A673 (cell line): ENCODE results near the gene BEAN1. TPM values are rescaled to one million over a fixed set of nuclear protein-coding genes. Genes with fewer than 3 reads are reported as not detected.
A peak's percentile ranks its signal among the peaks of the same experiment; 100 is the strongest.
"Not testable (repeated sequence)": the region's sequence is repeated elsewhere in the genome, so short reads cannot be mapped to it uniquely, and the experiment has no call there.

Source experiments
- BruUV-seq: library from RNA; stranded (reverse); fragments of 400-500 nt; replicated peaks from 2 replicates; lab custom pipeline; 2021; lab: Mats Ljungman, UMichigan
- CTCF ChIA-PET: fragments of 300-600 bp; sonication (Branson Sonifier 250); formaldehyde crosslinking; loops from one replicate; lab custom pipeline; 2022; ENCODE audit warnings: antibody characterized with exemption; lab: Charles Lee
- POLR2A ChIA-PET: fragments of 300-600 bp; sonication (Branson Sonifier 250); formaldehyde crosslinking; loops from one replicate; lab custom pipeline; 2022; ENCODE audit warnings: antibody characterized with exemption; ENCODE audit not compliant: low non-redundant PET; lab: Charles Lee
- DNase-seq: peaks from one replicate; pipeline ENCODE4 v3.0.0-alpha.2; 2015; ENCODE audit warnings: low spot score
- H3K27ac ChIP-seq: fragments of 200-600 bp; sonication (generic); 2 replicates; pipeline ENCODE4 v1.5.1; 2016; ENCODE audit warnings: mixed run types, low read depth, mild to moderate bottlenecking, mixed read lengths, antibody characterized with exemption, low read length; ENCODE audit not compliant: poor library complexity, severe bottlenecking
- H3K27me3 ChIP-seq: fragments of 200-600 bp; sonication (generic); replicated peaks from 2 replicates; pipeline ENCODE4 v1.6.1; 2017; ENCODE audit warnings: mixed run types, low read depth, mild to moderate bottlenecking, mixed read lengths, antibody characterized with exemption, low read length; ENCODE audit not compliant: insufficient read depth, poor library complexity
- H3K36me3 ChIP-seq: fragments of 200-600 bp; sonication (generic); 2 replicates; pipeline ENCODE4 v1.6.1; 2016; ENCODE audit warnings: mixed run types, mild to moderate bottlenecking, mixed read lengths, antibody characterized with exemption, low read length; ENCODE audit not compliant: insufficient read depth, poor library complexity, severe bottlenecking
- H3K4me1 ChIP-seq: fragments of 200-600 bp; sonication (generic); 2 replicates; pipeline ENCODE4 v1.6.1; 2017; ENCODE audit warnings: mixed run types, mild to moderate bottlenecking, mixed read lengths, antibody characterized with exemption, low read length; ENCODE audit not compliant: insufficient read depth, poor library complexity, severe bottlenecking
- H3K4me3 ChIP-seq: fragments of 200-600 bp; sonication (generic); 2 replicates; pipeline ENCODE4 v1.5.1; 2016; ENCODE audit warnings: low read depth, mixed run types, mild to moderate bottlenecking, mixed read lengths, low read length; ENCODE audit not compliant: poor library complexity, severe bottlenecking
- H3K9me3 ChIP-seq: fragments of 200-600 bp; sonication (generic); 2 replicates; pipeline ENCODE4 v1.6.1; 2016; ENCODE audit warnings: mixed run types, low read depth, mild to moderate bottlenecking, mixed read lengths, antibody characterized with exemption, low read length; ENCODE audit not compliant: poor library complexity, severe bottlenecking
- EZH2 ChIP-seq: fragments of 200-600 bp; sonication (generic); IDR thresholded peaks from 2 replicates; pipeline ENCODE4 v1.6.1; 2017; ENCODE audit warnings: borderline replicate concordance, low read depth, mild to moderate bottlenecking, mixed read lengths, antibody characterized with exemption, low read length; ENCODE audit not compliant: poor library complexity, severe bottlenecking
- intact Hi-C: fragments of 100-400 bp; cut with micrococcal nuclease; formaldehyde crosslinking; loops from one replicate; pipeline ENCODE4 v1.10.0; 2022; ENCODE audit not compliant: unreplicated experiment
- total RNA-seq: library from RNA; stranded (reverse); gene quantifications from 2 replicates; pipeline ENCODE4 v1.2.3, GENCODE V29; 2021
- TF ChIP-seq, protein P1 (sequence below): fragments of 300-800, 200-600 bp; sonication (generic); conservative IDR thresholded peaks from 2 replicates; pipeline ENCODE4 v1.5.1; 2017; ENCODE audit warnings: low read depth, mild to moderate bottlenecking, antibody characterized with exemption, low read length, moderate library complexity, mixed read lengths

The BEAN1 gene
- total RNA-seq, 1 experiment from 2014 or later, result not detected

DNA sequence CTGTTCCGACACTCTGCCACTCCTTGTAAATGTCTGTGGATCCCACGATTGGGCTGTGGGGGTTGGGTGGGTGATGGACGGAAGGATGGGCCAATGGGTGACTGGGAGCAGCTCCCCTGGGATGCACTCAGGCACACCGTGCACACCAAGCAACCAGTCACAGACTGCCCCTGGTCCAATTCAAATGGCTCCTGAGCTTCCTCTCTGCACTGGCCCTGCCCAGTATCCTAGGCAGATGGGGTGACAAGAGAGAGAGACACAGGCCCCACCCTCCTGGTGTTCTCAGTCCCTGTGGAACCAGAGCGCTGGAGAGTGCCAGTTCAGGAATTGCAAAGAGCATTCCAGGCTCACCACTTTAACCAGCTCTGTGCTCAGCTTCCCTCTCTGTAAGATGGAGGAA lies 32.8 kb downstream of the BEAN1 start:
- Histone ChIP-seq H3K9me3 (no peaks in the 10 kb centered on the region), H3K27me3 (peaks cover 9% of the 10 kb centered on the region), H3K4me1 (no peaks in the 10 kb centered on the region), H3K27ac (no peak overlapping the region), H3K4me3 (no peak overlapping the region), H3K36me3 (no peaks in the 10 kb centered on the region)
- no peak for DNase-seq
- ChIA-PET POLR2A (no interaction called here), CTCF (no interaction called here)
- no peak for TF ChIP-seq EZH2
- TF ChIP-seq, protein P1, sequence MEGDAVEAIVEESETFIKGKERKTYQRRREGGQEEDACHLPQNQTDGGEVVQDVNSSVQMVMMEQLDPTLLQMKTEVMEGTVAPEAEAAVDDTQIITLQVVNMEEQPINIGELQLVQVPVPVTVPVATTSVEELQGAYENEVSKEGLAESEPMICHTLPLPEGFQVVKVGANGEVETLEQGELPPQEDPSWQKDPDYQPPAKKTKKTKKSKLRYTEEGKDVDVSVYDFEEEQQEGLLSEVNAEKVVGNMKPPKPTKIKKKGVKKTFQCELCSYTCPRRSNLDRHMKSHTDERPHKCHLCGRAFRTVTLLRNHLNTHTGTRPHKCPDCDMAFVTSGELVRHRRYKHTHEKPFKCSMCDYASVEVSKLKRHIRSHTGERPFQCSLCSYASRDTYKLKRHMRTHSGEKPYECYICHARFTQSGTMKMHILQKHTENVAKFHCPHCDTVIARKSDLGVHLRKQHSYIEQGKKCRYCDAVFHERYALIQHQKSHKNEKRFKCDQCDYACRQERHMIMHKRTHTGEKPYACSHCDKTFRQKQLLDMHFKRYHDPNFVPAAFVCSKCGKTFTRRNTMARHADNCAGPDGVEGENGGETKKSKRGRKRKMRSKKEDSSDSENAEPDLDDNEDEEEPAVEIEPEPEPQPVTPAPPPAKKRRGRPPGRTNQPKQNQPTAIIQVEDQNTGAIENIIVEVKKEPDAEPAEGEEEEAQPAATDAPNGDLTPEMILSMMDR, result no peak
- no TSS peak for BruUV-seq
- intact Hi-C loops, result no loop called here

DNA sequence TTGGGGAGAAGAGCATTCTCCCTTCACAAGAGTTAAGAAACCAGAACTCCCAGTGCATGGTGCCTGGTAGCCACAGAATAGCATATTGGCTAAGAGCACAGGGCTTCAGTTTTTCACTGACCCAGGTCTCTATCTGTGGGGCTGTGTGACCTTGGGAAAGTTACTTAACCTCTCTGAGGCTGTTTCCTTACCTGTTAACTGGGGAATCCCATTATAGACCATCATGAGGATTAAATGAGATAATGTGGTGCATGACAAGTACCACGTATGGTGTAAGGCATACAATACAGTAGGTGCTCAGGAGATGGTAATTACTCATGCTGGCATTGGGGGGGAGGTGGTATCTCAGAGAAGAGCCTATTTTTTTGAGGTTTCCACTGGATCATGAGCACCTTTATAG lies 33.6 kb downstream of the BEAN1 start:
- no peaks in the 10 kb centered on the region for H3K9me3 ChIP-seq
- no peak for TF ChIP-seq EZH2
- TF ChIP-seq, protein P1, result no peak
- CTCF ChIA-PET, result no interaction called here
- intact Hi-C loops, result no loop called here
- H3K4me3 ChIP-seq, result no peak overlapping the region
- H3K36me3 ChIP-seq, result no peaks in the 10 kb centered on the region
- no peak for DNase-seq
- POLR2A ChIA-PET, result interaction anchor here (0.6 kb wide), 1 partner anchor 10 kb away, joined by 8 read pairs; no protein-coding TSS in a partner anchor
- H3K27ac ChIP-seq, result no peak overlapping the region
- H3K27me3 ChIP-seq, result peaks cover 9% of the 10 kb centered on the region
- no peaks in the 10 kb centered on the region for H3K4me1 ChIP-seq
- no TSS peak for BruUV-seq

DNA sequence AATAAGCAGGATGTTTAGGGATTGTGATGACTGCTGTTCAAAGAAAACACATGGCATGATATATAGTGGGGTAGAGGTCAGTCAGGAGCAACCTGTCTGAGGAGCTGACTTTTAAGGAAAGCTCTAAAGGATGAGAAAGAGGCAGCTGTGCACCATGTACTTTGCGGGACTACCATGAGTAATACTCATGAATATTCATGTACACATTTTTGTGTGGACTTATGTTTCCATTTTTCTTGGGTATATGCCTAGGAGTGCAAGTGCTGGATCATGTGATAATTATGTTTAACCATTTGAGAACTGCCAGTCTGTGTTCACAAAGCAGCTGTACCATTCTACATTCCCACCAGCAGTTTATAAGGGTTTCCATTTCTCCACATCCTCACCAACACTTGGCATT lies 35.8 kb downstream of the BEAN1 start:
- Histone ChIP-seq H3K4me3 (no peak overlapping the region), H3K36me3 (no peaks in the 10 kb centered on the region), H3K9me3 (no peaks in the 10 kb centered on the region), H3K4me1 (no peaks in the 10 kb centered on the region), H3K27me3 (peaks cover 9% of the 10 kb centered on the region), H3K27ac (no peak overlapping the region)
- peak; percentile 29 for DNase-seq
- BruUV-seq, result no TSS peak
- CTCF ChIA-PET, result interaction anchor here (1.2 kb wide), 1 partner anchor 56 kb away, joined by 3 read pairs; no protein-coding TSS in a partner anchor
- POLR2A ChIA-PET, result no interaction called here
- intact Hi-C loops, result no loop called here
- TF ChIP-seq, protein P1, result no peak
- TF ChIP-seq EZH2, result no peak

DNA sequence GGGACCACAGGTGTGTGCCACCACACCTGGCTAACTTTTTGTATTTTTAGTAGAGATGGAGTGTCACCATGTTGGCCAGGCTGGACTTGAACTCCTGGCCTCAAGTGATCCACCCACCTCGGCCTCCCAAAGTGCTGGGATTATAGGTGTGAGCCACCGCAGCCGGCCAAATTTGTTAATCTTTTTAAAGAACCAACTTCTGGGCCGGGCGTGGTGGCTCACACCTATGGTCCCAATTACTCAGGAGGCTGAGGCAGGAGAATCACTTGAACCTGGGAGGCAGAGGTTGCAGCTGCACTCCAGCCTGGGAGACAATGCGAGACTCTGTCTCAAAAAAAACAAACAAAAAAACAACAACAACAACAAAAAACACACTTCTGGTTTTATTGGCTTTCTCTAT lies 38.9 kb downstream of the BEAN1 start:
- H3K4me1 ChIP-seq, H3K36me3 ChIP-seq, DNase-seq, CTCF ChIA-PET, H3K4me3 ChIP-seq, H3K27ac ChIP-seq, POLR2A ChIA-PET, intact Hi-C loops, H3K9me3 ChIP-seq, H3K27me3 ChIP-seq, BruUV-seq: not testable (repeated sequence)

DNA sequence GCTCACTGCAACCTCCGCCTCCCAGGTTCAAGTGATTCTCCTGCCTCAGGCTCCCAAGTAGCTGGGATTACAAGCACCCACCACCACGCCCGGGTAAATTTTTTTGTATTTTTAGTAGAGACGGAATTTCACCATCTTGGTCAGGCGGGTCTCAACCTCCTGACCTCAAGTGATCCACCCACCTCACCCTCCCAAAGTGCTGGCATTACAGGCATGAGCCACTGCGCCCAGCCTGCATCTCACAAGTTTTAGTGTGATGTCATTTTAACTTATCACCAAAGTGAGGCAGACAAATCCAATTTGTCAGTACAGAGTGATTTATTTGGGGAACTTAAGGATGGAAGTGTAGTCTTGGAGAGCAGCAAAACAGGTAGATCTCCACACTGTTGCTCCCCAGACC lies 39.5 kb downstream of the BEAN1 start:
- POLR2A ChIA-PET, H3K36me3 ChIP-seq, H3K9me3 ChIP-seq, CTCF ChIA-PET, BruUV-seq, H3K4me3 ChIP-seq, DNase-seq, H3K4me1 ChIP-seq, H3K27me3 ChIP-seq, H3K27ac ChIP-seq, intact Hi-C loops: not testable (repeated sequence)
